Measurements from ENCODE around the gene ZEB2.

The ZEB2 gene

DNA sequence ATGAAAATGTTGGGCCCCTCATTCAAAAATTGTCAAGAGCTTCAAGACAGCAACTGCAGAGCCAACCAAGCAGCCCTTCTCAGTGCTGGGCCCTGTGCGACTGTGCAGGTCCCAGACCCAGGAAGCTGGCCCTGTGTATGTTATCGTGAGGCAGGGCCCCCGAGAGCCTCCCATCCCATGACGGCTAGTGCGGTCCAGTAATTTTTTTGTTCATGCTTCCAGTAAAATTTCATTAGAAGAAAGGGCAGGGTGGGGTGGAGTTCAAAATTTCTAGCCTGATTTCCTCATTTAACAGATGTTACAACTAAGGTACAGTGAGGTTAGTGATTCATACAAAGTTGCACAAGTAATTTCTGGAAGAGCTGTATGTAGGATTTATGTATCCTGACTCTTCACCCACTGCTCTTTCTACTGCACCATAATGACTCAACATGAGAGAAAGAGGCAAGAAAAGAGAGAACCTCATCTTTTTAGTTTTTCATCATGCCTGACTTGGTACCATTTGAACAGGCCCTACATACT lies 105.5 kb downstream of the ZEB2 start:
- DNase-seq = no peak

DNA sequence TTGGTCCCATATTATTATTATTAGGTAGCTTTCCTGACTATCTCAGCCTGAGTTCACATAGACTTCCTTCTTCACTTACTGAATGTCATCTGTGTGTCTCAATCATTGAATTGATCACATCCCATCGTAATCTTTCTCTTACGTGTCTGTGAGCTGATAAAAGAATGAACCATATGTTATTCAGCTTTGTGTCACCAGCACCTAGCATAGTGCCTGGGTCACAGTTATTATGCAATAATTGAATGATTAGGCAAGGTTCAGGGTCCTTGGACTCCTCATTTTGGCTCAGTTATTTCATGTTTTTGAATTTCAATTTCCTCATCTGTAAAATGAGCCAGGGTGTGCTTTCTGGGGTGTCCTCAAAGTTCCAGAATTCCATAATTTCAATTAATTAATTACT lies 107.2 kb downstream of the ZEB2 start:
- DNase-seq = no peak

DNA sequence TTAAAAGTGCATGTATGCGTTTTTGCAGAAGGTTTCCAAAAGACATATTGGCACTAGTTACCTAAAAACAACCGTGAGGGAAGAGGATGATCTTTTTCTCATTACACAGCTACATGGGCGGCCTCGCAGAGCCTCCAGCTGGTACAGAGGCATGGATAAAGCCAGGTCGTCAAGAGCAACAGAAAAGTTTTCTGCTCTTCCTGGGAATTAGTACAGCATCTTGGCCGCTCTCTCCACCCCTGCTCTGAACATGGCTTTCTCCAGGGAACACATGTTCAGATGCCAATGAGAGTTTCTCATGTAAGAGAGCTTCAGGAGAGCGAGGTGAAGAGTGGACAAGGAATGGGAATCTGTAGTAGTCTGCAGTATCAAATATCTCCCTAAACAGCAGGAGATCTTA lies 108.4 kb downstream of the ZEB2 start:
- no peak for DNase-seq

DNA sequence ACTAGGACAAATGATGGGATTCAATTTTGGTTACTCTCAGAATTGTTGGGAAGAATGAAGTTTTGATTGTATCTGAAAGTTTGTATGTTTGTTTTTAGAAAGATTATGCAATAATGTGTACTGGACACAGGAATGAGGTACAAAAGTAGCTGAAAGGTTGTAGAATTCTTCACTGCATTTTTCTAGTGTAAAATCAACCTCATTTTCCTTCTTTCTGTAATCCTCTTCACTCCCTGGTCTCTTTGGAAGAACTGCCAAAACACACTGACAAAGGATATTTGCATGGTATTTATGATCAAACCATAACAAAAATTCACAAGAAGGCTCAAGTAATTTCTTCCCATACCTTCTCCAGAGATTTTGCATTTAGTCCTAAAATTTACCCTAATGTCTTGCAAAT lies 110.7 kb downstream of the ZEB2 start:
- no peak for DNase-seq

DNA sequence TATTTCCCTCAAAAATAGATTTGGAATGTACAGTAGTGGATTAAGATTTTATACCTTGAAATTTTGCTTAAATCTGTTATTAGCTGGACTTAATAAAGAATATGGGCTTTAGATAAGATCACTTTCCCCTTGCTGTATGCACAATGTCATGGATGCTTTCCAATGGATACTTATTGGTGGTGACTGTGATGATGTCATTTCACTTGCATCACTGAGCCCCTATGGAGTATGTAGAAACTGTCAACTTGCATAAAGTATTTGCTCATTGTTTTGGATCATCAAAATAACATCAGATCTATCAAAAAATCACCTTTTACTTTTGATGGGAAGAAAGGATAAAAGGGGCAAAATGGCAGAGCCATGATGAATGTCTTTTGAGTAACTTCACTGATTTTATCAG lies 112.7 kb downstream of the ZEB2 start:
- DNase-seq = no peak

DNA sequence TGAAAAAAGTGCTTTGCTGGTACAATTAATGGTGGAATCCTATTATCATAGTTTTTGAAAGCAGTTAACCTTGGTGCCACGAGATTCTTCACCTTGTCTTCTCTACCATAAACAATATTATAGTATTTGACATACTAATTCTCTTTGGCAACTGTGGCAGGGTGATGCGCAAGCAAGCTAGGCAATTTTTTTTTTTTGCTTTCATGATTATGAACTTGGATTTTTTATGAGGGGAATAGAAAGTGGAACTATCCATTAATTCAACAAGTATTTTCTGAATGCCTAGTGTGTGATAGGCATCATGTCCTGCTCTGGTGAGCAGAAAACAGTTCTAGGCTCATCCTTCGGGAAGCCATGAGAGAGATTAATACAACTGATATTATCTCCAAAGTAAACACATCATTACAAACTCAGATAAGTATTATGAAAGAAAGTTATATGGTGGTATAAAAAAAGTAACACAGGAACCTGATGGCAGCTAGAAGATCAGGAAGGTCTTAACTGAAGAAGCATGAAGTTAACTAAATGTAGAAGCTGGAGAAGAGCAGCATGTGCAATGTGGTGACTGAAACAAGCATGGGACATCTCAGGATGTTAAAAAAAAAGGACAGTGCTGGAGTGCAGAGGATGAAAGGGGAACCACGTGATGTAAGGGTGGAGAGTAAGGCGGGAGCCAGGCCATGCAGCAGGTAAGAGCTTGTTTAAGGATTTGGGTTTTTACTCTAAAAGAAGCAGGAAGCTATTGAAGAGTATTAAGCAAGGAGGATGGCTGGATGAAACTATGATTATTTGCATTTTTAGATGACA lies 113.7 kb downstream of the ZEB2 start:
- no peak for DNase-seq

DNA sequence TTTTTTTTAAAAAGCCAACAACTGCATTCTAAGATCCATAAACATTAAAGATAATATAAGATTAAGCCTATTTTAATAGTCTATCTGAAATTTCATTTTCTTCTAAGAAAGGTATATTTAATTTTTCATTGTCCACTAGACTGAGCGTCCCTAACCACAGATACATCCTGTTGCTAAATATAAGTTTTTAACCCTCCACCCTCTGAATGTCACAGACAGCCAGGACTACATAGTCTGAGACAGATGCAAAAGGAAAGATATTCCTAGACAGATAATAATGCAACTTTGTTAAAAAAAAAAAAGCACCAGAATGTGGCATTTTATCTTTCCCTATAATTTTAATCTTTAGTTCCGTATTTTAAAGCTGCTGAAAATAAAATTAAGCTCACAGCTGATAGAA lies 114.6 kb downstream of the ZEB2 start:
- DNase-seq = no peak

DNA sequence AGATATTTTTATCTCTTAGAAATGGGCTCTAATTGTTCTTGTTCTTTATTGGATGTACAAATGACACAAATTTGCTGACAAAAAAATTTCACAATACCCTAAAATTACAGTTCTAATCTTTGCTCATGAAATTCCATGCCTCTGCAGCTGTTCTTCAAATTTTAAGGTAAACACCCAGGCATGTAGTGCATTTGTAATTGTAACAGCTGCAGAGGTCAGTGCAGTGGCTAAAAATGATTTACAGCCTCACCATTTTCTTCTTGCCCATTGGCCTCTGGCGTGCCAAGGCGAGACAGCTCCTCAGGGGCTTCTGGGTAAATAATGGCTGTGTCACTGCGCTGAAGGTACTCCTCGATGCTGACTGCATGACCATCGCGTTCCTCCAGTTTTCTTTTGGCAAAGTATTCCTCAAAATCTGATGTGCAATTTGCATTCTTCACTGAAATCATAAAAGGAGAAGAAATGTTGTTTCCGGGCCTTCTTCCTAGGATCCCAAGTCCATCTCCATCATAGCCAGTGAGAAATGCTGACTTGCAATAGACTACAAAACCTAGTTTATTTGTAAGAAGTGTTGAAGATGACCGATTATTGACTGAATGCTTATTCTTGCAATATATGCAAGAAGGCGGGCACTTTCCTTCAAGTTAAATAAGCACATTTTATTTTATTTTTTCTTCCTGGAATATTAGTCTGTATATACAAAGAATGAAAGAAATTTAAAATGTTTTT lies 115.2 kb downstream of the ZEB2 start:
- no peak for DNase-seq

DNA sequence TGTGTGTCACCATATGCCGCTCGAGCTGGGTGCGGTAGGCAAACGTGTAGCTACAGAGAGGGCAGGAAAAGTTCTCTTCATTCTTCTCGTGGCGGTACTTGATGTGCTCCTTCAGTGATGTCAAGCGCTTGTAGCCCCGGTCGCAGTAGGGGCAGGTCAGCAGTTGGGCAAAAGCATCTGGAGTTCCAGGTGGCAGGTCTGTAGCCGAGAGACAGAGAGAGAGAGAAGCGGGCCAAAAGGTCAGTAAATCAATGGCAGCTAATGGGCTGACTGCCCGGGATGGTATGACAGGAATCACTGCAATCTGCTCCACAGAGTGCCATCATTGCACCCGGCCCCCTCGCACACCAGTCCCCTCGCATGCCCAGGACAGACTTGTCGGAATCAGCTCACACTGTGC lies 116.0 kb downstream of the ZEB2 start:
- no peak for DNase-seq

DNA sequence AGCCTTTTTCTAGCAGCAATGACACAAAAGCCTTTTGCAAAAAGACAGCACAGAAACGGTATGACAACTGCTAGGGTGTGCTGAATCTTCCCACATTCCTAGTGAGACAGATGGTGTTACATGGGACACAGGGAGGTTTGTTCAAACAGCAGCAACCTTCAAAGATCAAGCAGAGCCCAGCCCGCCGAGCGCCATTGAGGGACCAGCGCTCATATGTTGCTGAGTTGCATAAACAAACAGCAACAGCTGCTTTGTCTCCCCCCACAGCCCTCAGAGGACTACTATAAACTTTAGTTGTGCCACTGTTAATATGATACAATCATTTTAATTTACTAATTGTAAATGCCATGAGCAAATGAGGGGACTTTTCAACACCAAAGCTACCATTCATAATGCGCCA lies 117.7 kb downstream of the ZEB2 start:
- no peak for DNase-seq

DNA sequence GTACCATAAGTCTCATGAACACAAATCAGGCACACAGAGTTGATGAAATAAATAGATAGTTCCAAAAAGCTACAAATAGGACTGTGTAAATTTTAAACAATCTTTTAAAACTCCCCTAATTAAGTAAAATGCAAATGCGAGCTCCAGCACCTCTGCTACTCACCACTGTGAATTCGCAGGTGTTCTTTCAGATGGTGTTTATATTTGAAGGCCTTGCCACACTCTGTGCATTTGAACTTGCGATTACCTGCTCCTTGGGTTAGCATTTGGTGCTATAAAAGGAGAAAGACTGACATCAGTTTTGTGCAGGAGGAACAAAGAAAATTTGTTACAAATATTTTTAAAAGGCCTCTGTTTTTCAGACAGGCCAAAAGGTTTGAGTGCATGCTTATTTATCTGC lies 118.9 kb downstream of the ZEB2 start:
- DNase-seq = no peak

DNA sequence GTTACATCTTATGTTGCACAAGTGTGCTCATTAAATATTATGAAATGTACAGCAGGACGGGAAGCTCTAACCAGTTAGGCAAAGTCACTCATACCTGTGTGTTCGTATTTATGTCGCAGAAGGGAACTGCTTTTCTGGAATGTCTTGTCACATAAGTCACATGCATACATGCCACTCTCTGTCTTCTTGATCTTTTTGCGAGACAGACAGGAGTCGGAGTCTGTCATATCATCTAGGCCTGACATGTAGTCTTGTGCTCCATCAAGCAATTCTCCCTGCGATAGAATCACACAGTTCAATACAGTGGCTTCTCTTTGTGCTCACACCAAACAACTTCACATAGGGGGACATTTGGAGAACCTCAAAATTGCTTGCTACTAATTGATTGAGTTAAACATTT lies 123.6 kb downstream of the ZEB2 start:
- no peak for DNase-seq

DNA sequence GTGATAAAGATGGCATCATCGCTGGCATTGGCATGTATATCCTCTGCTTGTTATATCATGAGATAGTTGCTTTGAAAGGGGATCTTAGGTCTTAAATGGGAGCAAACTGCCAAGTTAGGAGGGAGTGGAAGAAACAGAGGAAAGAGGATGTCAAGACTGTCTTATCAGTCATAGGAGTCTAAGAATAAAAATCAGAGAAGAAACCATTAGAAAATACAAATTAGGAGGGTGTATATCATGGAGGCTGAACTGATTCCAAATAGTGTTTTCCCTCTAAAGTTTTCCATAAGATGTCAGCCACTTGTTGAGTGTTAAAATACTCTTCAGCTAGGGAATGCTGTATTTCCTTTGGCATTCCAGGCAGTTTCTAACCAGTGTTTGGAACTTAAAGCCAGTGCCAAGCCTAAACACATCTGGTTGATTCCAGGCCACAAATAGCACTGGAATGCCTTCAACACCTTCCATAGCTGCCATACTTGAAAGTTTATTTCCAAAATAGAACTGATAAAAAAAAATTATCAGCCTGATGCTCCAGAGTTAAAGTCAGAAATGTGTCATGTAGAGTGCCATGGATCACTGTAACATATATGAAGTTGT lies 129.4 kb downstream of the ZEB2 start:
- DNase-seq = no peak

DNA sequence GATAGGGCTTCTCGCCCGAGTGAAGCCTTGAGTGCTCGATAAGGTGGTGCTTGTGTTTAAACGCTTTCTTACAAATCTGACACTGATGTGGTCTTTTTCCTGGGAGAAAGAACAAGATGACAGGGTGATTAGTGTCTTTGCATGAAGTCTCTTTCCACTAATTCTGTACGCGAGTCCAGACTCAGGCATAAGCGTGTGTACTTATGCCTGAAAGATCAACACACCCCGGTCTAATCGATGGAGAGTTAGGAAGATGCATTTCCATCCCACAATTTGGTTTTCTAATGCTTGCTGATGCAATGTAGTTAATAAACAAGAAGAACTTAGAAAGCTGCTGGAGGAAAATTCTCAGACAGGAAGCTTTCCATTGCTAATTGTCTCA lies 130.0 kb downstream of the ZEB2 start:
- DNase-seq = no peak

DNA sequence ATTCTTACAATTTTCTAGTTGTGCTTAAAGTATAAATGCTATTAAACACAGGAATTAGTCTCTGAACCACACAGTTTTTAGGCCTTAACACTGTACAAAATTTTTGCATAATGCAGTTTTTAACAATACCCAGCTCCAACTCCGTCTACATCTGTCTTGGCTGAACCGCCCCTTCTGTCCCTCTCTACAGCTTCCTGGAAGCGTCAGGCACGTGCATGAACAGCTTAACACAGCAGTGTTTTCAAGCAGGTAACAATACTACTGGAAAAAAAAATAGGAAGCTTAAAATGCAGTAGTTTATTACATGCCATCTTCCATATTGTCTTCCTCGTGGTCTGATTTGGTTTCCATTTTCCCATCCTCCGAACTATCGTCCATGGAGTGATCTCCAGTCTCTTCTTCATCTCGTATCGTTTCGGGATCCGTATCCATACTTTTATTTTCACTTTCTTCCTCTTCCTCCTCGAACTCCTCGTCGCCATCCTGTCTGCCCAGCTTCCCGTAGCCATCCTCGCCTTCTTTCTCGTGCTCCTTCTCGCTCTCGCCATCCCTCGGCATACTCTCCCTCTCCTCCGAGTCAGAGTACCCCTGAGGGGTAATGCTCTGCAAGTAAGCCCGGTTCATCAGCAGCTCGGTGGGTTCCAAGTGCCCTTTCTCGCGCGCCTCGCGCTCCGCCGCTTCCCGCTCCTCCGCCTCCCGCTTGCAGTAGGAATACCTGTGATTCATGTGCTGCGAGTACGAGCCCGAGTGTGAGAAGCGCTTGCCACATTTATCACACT lies 130.6 kb downstream of the ZEB2 start:
- DNase-seq = no peak

DNA sequence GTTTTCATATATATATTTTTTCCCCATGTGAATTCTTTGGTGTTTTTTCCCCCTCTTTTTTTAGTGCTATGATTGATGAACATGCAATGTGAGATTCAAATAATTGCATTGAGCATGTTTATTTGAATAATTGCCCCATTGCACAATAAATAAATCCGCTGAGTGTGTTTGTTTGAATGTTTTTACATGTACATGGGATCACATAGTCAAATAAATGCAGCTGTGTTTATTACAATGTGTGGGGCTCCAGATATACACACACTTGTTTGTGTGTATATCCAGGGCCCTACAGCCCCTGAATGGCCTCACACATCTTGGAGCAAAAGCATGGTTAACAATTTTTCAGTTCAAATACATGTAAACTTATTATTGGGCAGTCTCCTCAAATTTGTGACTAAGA lies 134.5 kb downstream of the ZEB2 start:
- DNase-seq = no peak

DNA sequence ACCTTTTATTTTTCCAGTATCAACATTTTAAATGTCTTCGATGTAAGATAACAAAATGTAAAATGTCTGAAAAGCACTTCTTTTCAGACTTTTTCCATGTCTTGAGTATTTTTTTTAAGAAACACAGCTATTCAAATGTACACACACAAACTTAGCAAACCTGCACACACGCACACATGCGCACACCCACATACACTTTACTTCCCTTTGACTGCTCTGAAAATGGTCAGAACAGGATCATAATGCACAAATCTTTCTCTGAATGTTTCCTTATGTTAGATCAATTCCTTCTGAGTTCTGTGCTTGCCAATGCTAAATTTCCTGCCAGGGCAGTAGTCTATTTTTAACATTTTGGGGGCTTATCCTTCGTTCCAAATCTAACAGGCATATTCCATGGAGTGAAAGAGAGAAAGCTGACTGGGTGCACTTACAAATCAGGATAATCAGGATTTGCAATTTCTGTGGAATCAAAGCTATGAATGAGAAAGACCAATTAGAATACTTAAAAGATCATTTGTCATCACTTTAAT lies 136.3 kb downstream of the ZEB2 start:
- DNase-seq = no peak

DNA sequence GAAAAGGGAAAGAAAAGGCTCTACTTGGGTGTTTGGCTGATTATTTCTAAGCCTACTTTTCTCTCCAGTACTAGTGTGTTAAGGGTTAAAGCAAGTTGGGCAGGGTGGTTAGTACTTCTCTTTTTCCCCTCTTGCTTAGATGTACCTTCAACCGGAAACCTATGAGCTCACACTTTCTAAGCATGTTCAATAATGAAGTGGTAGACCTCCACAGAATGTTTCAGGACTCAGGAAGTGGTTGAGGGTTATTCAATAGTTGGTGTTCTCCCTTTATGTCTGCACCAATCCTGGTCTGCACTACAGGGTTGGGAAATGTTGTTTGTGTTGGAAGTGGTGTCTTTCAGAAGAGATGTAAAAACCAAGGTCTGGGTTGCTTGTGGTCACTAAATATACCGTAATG lies 137.1 kb downstream of the ZEB2 start:
- DNase-seq = no peak

DNA sequence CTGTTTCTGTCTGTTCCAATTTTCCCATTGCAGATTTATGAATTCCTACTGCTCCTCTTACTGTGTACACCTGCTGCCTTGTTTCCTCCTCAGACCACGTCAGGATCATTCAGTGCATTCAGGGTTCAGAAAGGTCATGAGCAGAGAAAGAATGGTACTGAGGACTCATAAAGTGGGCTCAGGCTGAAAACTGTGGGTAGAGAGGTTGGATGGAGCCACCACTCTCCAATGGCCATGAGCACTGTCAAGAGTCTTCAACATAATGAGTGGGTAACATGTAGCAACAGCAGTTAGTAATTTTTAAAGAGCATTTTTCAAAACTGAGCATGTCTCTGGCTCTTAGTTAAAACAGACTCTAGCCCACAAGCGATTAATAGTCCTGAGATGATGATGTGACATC lies 138.2 kb downstream of the ZEB2 start:
- no peak for DNase-seq

DNA sequence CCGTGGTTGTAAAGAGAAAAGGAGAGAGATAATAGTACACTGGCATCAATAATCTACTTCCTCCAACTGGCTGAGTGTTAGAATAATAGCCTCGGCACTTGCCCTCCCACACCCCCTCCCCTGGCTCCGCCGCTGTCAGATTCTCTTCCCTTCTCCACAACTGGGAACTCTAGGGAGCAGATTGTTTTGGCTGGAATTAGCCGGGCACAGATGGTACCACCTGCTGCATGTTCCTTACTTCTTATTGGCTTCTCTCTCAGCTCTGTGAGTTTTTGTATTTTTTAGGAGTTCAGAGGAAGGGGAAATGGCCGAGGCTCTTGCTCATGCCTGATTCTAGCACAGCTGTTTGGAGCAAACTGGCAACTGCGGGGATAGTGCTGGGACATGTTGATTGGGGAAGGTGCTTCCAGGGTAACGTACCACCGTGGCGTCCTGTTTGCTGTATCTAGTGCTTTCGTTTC lies 140.0 kb downstream of the ZEB2 start:
- DNase-seq = no peak

DNA sequence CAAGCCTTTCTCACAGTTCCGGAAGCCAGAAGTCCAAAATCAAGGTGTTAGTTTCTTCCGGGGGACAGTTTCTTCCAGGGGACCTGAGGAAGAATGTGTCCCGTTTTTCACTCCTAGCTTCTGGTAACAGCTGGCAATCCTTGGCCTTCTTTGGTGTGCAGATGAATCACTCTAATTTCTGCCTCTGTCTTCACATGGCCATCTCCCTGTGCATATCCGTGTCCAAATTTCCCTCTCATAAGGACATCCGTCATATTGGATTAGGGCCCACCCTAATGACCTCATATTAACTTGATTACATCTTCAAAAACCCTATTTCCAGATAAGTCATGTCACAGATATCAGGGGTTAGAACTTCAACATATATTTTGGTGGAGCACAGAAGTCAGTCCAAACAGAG lies 141.4 kb downstream of the ZEB2 start:
- no peak for DNase-seq

DNA sequence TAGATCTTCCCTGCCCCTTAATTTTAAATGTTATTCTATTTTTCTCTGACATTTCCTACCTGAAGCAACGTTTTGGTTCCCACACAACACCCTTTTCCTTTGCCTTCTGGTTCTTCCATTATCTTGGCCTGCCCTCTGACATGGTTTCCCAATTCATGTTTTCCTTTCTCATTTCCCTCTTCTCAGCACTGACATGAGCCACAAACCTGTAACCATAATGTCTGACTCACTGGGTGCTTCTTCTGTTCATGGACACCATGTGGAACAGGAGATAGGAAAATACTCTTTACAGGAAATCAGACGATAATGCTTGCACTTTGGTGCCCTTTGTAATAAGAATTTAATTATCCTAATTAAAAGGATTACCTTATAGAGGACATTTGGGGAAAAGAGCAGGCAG lies 142.0 kb downstream of the ZEB2 start:
- DNase-seq = no peak

DNA sequence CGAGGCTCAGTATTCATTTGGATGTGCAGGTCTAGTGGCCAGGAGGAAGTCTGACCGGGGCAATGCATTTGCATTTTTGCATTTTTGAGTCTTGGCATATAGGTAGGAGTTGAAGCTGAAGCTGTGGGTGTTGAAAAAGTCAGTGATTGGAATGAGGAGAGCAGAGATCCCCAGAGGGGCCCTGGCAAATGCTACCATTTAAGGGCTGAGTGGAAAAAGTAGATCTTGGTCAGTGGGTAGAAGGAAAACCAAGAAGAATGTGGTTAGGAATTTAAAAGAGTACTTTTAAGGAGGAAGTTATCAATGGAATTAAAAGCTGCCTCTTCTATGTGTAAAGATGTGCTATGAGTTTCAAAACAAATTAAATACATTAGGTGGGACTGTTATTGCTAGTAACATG lies 143.0 kb downstream of the ZEB2 start:
- DNase-seq = no peak

Measured in NCI-H2081 treated with DMSO at 0.1 percent for 48 hours (cell line).